ENCODE measurements around the gene GDF15.
"Not testable (repeated sequence)": the region's sequence is repeated elsewhere in the genome, so short reads cannot be mapped to it uniquely, and the experiment has no call there.

Gene GDF15

DNA sequence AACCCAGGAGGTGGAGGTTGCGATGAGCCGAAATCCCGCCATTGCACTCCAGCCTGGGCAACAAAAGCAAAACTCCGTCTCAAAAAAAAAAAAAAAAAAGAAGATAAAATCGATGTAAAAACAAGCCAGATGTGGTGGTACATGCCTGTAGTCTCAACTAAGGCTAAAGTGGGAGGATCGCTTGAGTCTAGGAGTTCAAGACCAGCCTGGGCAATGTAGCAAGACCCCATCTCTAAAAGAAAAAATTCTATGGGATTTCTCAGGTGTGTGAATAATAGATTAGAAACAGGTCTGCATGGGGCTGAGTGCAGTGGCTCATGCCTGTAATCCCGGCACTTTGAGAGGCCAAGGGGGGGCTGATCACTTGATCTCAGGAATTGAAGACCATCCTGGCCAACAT is 34.4 kb upstream of the GDF15 start:
- Histone ChIP-seq H4K20me1 (ENCODE audit: low read depth, low read length) (no peaks in the 10 kb centered on the region), H3K27ac (ENCODE audit: low read depth, low read length) (no peak overlapping the region), H3K4me3 (ENCODE audit: insufficient read depth, low read length, poor library complexity, severe bottlenecking) (no peak overlapping the region), H2AFZ (ENCODE audit: low read depth, low read length, severe bottlenecking) (no peak overlapping the region), H3K27me3 (ENCODE audit: low read length) (no peaks in the 10 kb centered on the region), H3F3A (ENCODE audit: insufficient read depth) (no peaks in the 10 kb centered on the region), H3K9me2 (replicated peaks; ENCODE audit: insufficient read depth, low read length) (no peaks in the 10 kb centered on the region), H3K4me2 (ENCODE audit: low read depth, low read length, poor library complexity, severe bottlenecking) (no peak overlapping the region), H3K9ac (ENCODE audit: low read length) (no peak overlapping the region), H3K36me3 (ENCODE audit: low read length) (no peaks in the 10 kb centered on the region), H3K9me3 (ENCODE audit: insufficient read depth, low read length) (no peaks in the 10 kb centered on the region), H3K79me2 (ENCODE audit: insufficient read depth, low read length) (no peaks in the 10 kb centered on the region)
- TF ChIP-seq, protein P1, sequence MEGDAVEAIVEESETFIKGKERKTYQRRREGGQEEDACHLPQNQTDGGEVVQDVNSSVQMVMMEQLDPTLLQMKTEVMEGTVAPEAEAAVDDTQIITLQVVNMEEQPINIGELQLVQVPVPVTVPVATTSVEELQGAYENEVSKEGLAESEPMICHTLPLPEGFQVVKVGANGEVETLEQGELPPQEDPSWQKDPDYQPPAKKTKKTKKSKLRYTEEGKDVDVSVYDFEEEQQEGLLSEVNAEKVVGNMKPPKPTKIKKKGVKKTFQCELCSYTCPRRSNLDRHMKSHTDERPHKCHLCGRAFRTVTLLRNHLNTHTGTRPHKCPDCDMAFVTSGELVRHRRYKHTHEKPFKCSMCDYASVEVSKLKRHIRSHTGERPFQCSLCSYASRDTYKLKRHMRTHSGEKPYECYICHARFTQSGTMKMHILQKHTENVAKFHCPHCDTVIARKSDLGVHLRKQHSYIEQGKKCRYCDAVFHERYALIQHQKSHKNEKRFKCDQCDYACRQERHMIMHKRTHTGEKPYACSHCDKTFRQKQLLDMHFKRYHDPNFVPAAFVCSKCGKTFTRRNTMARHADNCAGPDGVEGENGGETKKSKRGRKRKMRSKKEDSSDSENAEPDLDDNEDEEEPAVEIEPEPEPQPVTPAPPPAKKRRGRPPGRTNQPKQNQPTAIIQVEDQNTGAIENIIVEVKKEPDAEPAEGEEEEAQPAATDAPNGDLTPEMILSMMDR (IDR thresholded peaks at IDR 0.05; ENCODE audit: insufficient read depth, low read length, poor library complexity, severe bottlenecking), result no peak
- TF ChIP-seq EZH2phosphoT487 (conservative IDR thresholded peaks at IDR 0.05; ENCODE audit: low read length), result no peak

GRCh38 chr19:18353378-18354005 is 32.5 kb upstream of the GDF15 start:
- Histone ChIP-seq H3K9ac (ENCODE audit: low read length) (no peak overlapping the region), H2AFZ (ENCODE audit: low read depth, low read length, severe bottlenecking) (no peak overlapping the region), H4K20me1 (ENCODE audit: low read depth, low read length) (no peaks in the 10 kb centered on the region), H3K4me3 (ENCODE audit: insufficient read depth, low read length, poor library complexity, severe bottlenecking) (no peak overlapping the region), H3K27ac (ENCODE audit: low read depth, low read length) (no peak overlapping the region), H3K9me2 (replicated peaks; ENCODE audit: insufficient read depth, low read length) (no peaks in the 10 kb centered on the region), H3K4me2 (ENCODE audit: low read depth, low read length, poor library complexity, severe bottlenecking) (no peak overlapping the region), H3K9me3 (ENCODE audit: insufficient read depth, low read length) (no peaks in the 10 kb centered on the region), H3K79me2 (ENCODE audit: insufficient read depth, low read length) (no peaks in the 10 kb centered on the region), H3K36me3 (ENCODE audit: low read length) (no peaks in the 10 kb centered on the region), H3K27me3 (ENCODE audit: low read length) (no peaks in the 10 kb centered on the region), H3F3A (ENCODE audit: insufficient read depth) (no peaks in the 10 kb centered on the region)
- TF ChIP-seq EZH2phosphoT487 (conservative IDR thresholded peaks at IDR 0.05; ENCODE audit: low read length), result no peak
- TF ChIP-seq, protein P1 (IDR thresholded peaks at IDR 0.05; ENCODE audit: insufficient read depth, low read length, poor library complexity, severe bottlenecking), result no peak

DNA sequence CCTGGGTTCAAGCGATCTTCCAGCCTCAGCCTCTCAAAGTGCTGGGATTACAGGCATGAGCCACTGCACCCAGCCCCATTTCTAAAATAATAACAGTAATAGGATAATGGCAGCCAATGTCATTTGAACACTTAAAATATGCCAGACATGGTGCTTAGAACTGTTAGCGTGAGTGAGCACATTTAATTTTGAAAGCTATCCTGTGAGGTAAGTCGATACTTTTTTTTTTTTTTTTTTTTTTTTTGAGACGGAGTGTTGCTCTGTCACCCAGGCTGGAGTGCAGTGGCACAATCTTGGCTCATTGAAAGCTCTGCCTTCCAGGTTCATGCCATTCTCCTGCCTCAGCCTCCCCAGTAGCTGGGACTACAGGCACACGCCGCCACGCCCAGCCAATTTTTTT is 31.2 kb upstream of the GDF15 start:
- H4K20me1 ChIP-seq (ENCODE audit: low read depth, low read length); H3K27me3 ChIP-seq (ENCODE audit: low read length); H3K9ac ChIP-seq (ENCODE audit: low read length); H3K4me2 ChIP-seq (ENCODE audit: low read depth, low read length, poor library complexity, severe bottlenecking); H3K79me2 ChIP-seq (ENCODE audit: insufficient read depth, low read length); H3K27ac ChIP-seq (ENCODE audit: low read depth, low read length); H3K9me2 ChIP-seq (replicated peaks; ENCODE audit: insufficient read depth, low read length); H2AFZ ChIP-seq (ENCODE audit: low read depth, low read length, severe bottlenecking); H3K4me3 ChIP-seq (ENCODE audit: insufficient read depth, low read length, poor library complexity, severe bottlenecking); H3K9me3 ChIP-seq (ENCODE audit: insufficient read depth, low read length); H3F3A ChIP-seq (ENCODE audit: insufficient read depth); H3K36me3 ChIP-seq (ENCODE audit: low read length): not testable (repeated sequence)

DNA sequence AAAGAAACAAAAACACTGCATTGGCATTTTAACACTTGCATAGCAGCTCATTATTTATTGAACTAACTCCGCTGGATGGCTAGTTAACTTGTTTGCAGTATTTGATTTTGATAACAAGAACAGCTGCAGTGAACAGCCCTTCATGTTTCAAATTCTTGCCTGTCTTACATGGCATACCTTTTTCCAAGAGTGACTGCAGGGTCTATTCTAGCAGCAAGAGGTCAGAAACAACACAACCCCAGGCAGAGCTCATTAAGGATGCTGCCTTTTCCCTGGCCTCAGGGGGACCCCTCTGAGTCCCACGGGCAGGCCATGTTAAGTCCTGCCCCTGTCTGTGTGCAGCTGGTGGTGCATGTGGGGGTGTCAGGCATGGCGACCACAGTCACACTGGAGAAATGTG is 28.9 kb upstream of the GDF15 start:
- no peaks in the 10 kb centered on the region for H3K9me3 ChIP-seq (ENCODE audit: insufficient read depth, low read length)
- H3F3A ChIP-seq (ENCODE audit: insufficient read depth), result no peaks in the 10 kb centered on the region
- no peak for TF ChIP-seq EZH2phosphoT487 (conservative IDR thresholded peaks at IDR 0.05; ENCODE audit: low read length)
- TF ChIP-seq, protein P1 (IDR thresholded peaks at IDR 0.05; ENCODE audit: insufficient read depth, low read length, poor library complexity, severe bottlenecking), result no peak
- no peak overlapping the region for H3K9ac ChIP-seq (ENCODE audit: low read length)
- H3K4me3 ChIP-seq (ENCODE audit: insufficient read depth, low read length, poor library complexity, severe bottlenecking), result no peak overlapping the region
- no peak overlapping the region for H3K4me2 ChIP-seq (ENCODE audit: low read depth, low read length, poor library complexity, severe bottlenecking)
- no peaks in the 10 kb centered on the region for H3K9me2 ChIP-seq (replicated peaks; ENCODE audit: insufficient read depth, low read length)
- no peaks in the 10 kb centered on the region for H4K20me1 ChIP-seq (ENCODE audit: low read depth, low read length)
- no peaks in the 10 kb centered on the region for H3K36me3 ChIP-seq (ENCODE audit: low read length)
- no peaks in the 10 kb centered on the region for H3K27me3 ChIP-seq (ENCODE audit: low read length)
- no peak overlapping the region for H3K27ac ChIP-seq (ENCODE audit: low read depth, low read length)
- H2AFZ ChIP-seq (ENCODE audit: low read depth, low read length, severe bottlenecking), result no peak overlapping the region
- no peaks in the 10 kb centered on the region for H3K79me2 ChIP-seq (ENCODE audit: insufficient read depth, low read length)
